Stimulated activated CD4-positive, alpha-beta T cell treated with anti-CD3 and anti-CD28 coated beads, Interleukin-2, amount 100 ng/mL, for 4 hours (primary cell): ENCODE measurements around the gene ZSCAN31.

ENCODE experiments used
- DNase-seq: peaks from one replicate; pipeline ENCODE4 v3.0.0-alpha.2; 2020; ENCODE audit warnings: low read depth

ZSCAN31 gene

GRCh38 chr6:28353356-28353755 is 17.4 kb upstream of the ZSCAN31 start:
- DNase-seq = no peak

- no peak for DNase-seq
These were observed 15.6 kb upstream of the ZSCAN31 start for GRCh38 chr6:28351493-28351925.

GRCh38 chr6:28351087-28351486 is 15.1 kb upstream of the ZSCAN31 start:
- DNase-seq = no peak

- peak; percentile 75 for DNase-seq
These were observed 14.2 kb upstream of the ZSCAN31 start, which contains the start of gene ZKSCAN3 for GRCh38 chr6:28349892-28350737. ZKSCAN3 (plus strand) TSS chr6:28349947; CDS start chr6:28359587, 9,640 bp downstream.

GRCh38 chr6:28349344-28349891 is 13.5 kb upstream of the ZSCAN31 start:
- DNase-seq = no peak

- no peak for DNase-seq
These were observed 11.2 kb upstream of the ZSCAN31 start for GRCh38 chr6:28347119-28347518.

- no peak for DNase-seq
These were observed 9.3 kb upstream of the ZSCAN31 start for GRCh38 chr6:28345201-28345600.

- no peak for DNase-seq
These were observed 8.1 kb upstream of the ZSCAN31 start for GRCh38 chr6:28343898-28344677.

GRCh38 chr6:28340310-28341095 is 4.6 kb upstream of the ZSCAN31 start:
- no peak for DNase-seq

GRCh38 chr6:28337121-28337520 is 1.2 kb upstream of the ZSCAN31 start:
- DNase-seq = no peak

- DNase-seq = no peak
These were observed 554 bp upstream of the ZSCAN31 start for GRCh38 chr6:28336284-28337120.

- DNase-seq = no peak
These were observed 846 bp downstream of the ZSCAN31 start for GRCh38 chr6:28335040-28335563.

- DNase-seq = no peak
These were observed 1.5 kb downstream of the ZSCAN31 start for GRCh38 chr6:28334286-28335039.

- DNase-seq = no peak
These were observed 2.3 kb downstream of the ZSCAN31 start for GRCh38 chr6:28333599-28334018.

GRCh38 chr6:28333047-28333446 is 2.9 kb downstream of the ZSCAN31 start:
- DNase-seq = no peak

- DNase-seq = no peak
These were observed 5.9 kb downstream of the ZSCAN31 start for GRCh38 chr6:28330041-28330440.

GRCh38 chr6:28326371-28326948 is 9.5 kb downstream of the ZSCAN31 start:
- no peak for DNase-seq

- DNase-seq = no peak
These were observed 12.0 kb downstream of the ZSCAN31 start for GRCh38 chr6:28323813-28324424.

- DNase-seq = no peak
These were observed 13.3 kb downstream of the ZSCAN31 start for GRCh38 chr6:28322661-28323060.
